ENCODE results near the gene ESR1.

ESR1 gene

DNA sequence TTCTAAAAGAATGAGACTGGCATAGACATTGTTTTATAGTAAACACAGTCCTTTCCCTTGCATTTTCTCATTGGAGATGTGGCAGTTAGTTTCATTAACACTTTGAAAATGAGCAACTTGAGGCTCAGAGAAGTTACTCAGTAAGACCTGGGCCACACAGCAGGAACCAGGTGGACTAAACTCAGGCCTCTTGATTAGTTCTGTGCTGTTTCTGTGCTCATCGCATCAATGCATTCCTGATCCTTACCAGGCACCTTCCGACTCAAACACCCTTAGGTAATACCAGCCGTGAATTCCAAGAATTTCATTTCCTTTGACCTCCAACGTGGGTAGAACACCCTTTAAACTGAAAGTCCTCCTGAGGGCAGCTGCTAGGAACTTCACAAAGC lies 362.8 kb downstream of the ESR1 start:
- in situ Hi-C loops (cut with MboI; ENCODE audit: low sequenced_read_pairs): no loop called here
- Histone ChIP-seq H3K4me3 (no peak overlapping the region), H3K36me3 (replicated peaks) (no peaks in the 10 kb centered on the region)

GRCh38 chr6:152170702-152171667 lies 363.5 kb downstream of the ESR1 start:
- Histone ChIP-seq H3K27me3 (ENCODE audit: low read depth) (no peaks in the 10 kb centered on the region), H3K36me3 (replicated peaks) (no peaks in the 10 kb centered on the region), H3K4me1 (no peaks in the 10 kb centered on the region), H3K9me3 (no peaks in the 10 kb centered on the region), H3K4me3 (no peak overlapping the region)
- in situ Hi-C loops (cut with MboI; ENCODE audit: low sequenced_read_pairs): no loop called here
- no peak for DNase-seq (ENCODE audit: low spot score in 2 of 2)

More for the DNA sequence above, 362.8 kb downstream of the ESR1 start:
- H3K4me1 ChIP-seq: no peaks in the 10 kb centered on the region
- H3K27me3 ChIP-seq (ENCODE audit: low read depth): no peaks in the 10 kb centered on the region
- H3K9me3 ChIP-seq: no peaks in the 10 kb centered on the region
- no peak for DNase-seq (ENCODE audit: low spot score in 2 of 2)

- H3K9me3 ChIP-seq: no peaks in the 10 kb centered on the region
- in situ Hi-C loops (cut with MboI; ENCODE audit: low sequenced_read_pairs): no loop called here
- H3K36me3 ChIP-seq (replicated peaks): no peaks in the 10 kb centered on the region
- no peaks in the 10 kb centered on the region for H3K27me3 ChIP-seq (ENCODE audit: low read depth)
- H3K4me3 ChIP-seq: no peak overlapping the region
- no peak for DNase-seq (ENCODE audit: low spot score in 2 of 2)
- no peaks in the 10 kb centered on the region for H3K4me1 ChIP-seq
Measured at GRCh38 chr6:152173321-152173720, 365.8 kb downstream of the ESR1 start.

DNA sequence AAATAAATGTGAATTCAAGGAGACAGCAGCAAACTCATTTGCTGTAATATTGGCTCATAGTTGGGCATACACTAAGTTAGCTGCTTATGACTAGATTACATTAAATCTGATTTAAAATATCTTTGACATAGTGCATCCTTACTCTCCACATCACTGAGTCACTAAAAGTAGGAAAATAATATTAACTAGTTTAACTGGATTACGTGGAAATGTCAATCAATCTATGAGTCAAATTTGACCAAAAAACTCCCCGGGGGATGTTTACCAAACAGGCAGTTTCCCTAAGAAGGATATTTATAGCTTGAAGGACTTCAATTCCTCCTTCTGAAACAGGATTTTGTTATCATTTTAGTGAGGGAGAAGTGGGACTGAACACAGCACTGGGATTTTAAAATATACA lies 366.5 kb downstream of the ESR1 start:
- Histone ChIP-seq H3K9me3 (no peaks in the 10 kb centered on the region), H3K4me3 (no peak overlapping the region), H3K36me3 (replicated peaks) (no peaks in the 10 kb centered on the region), H3K4me1 (no peaks in the 10 kb centered on the region), H3K27me3 (ENCODE audit: low read depth) (no peaks in the 10 kb centered on the region)
- no peak for DNase-seq (ENCODE audit: low spot score in 2 of 2)
- in situ Hi-C loops (cut with MboI; ENCODE audit: low sequenced_read_pairs): no loop called here

DNA sequence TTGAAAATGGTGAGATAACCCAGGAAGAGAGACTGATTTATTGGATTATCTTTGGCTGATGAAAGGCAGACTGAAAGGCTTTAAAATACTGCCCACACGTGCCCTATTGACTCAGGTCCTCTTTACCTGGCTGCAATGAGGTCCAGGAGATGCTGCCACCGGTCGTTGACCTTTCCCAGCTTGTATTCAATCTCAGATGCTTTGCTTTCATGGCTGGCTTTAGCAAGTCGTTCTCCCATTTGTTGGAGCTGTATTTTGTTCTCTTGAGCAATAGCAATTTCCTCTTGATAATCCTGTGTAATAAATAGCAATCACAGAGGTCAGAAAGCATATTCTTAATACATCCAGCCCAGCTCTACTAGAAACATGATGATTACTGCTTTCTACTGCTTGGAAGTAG lies 368.8 kb downstream of the ESR1 start:
- no peak for DNase-seq (ENCODE audit: low spot score in 2 of 2)
- no peaks in the 10 kb centered on the region for H3K9me3 ChIP-seq
- H3K36me3 ChIP-seq (replicated peaks): no peaks in the 10 kb centered on the region
- H3K27me3 ChIP-seq (ENCODE audit: low read depth): no peaks in the 10 kb centered on the region
- H3K4me1 ChIP-seq: no peaks in the 10 kb centered on the region
- in situ Hi-C loops (cut with MboI; ENCODE audit: low sequenced_read_pairs): no loop called here
- H3K4me3 ChIP-seq: no peak overlapping the region

Measured in HAP-1 (cell line).